ENCODE data around the gene UGT8.

DNA sequence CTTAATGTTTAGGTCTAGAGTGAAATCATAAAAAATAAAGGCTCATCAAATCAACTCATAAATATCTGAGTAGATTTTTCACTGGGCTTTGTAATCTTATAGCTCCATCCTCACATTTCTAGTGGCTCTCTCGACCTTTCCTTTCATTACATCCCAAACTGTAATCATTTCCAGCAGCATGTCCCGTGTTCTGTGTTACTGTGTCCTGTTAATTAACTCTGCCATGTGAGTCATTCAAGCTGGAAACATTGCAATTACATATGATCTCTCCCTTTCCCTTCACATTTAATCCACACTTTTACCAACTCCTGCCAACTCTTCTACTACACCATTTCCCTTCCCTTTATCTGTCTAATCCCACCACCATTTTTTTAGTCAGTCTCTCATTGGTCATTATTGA lies 75.5 kb downstream of the UGT8 start:
- TF ChIP-seq, protein P1, sequence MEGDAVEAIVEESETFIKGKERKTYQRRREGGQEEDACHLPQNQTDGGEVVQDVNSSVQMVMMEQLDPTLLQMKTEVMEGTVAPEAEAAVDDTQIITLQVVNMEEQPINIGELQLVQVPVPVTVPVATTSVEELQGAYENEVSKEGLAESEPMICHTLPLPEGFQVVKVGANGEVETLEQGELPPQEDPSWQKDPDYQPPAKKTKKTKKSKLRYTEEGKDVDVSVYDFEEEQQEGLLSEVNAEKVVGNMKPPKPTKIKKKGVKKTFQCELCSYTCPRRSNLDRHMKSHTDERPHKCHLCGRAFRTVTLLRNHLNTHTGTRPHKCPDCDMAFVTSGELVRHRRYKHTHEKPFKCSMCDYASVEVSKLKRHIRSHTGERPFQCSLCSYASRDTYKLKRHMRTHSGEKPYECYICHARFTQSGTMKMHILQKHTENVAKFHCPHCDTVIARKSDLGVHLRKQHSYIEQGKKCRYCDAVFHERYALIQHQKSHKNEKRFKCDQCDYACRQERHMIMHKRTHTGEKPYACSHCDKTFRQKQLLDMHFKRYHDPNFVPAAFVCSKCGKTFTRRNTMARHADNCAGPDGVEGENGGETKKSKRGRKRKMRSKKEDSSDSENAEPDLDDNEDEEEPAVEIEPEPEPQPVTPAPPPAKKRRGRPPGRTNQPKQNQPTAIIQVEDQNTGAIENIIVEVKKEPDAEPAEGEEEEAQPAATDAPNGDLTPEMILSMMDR (IDR thresholded peaks at IDR 0.05; ENCODE audit: insufficient read depth, low read length, poor library complexity, severe bottlenecking): no peak
- no peak for TF ChIP-seq EZH2phosphoT487 (conservative IDR thresholded peaks at IDR 0.05; ENCODE audit: low read length)
